HG03521 (cell line): Measurements from ENCODE around the gene CDYL2.

ENCODE experiments used
- ATAC-seq: cut with Tn5 transposase; IDR thresholded peaks from one replicate; pipeline ENCODE4 v1.9.1; 2021; ENCODE audit warnings: mild to moderate bottlenecking, moderate library complexity; ENCODE audit not compliant: unreplicated experiment

Gene CDYL2

GRCh38 chr16:80639636-80640035 lies 164.8 kb downstream of the CDYL2 start:
- ATAC-seq: no peak

GRCh38 chr16:80637621-80638020 lies 166.8 kb downstream of the CDYL2 start:
- no peak for ATAC-seq

- ATAC-seq: no peak
Observed at GRCh38 chr16:80631581-80631980, 172.8 kb downstream of the CDYL2 start.

- no peak for ATAC-seq
Observed at GRCh38 chr16:80628254-80628653, 176.1 kb downstream of the CDYL2 start.

GRCh38 chr16:80627108-80627507 lies 177.3 kb downstream of the CDYL2 start:
- ATAC-seq: no peak

- no peak for ATAC-seq
Observed at GRCh38 chr16:80623376-80623775, 181.0 kb downstream of the CDYL2 start.

- no peak for ATAC-seq
Observed at GRCh38 chr16:80622007-80622406, 182.4 kb downstream of the CDYL2 start.

- no peak for ATAC-seq
Observed at GRCh38 chr16:80620736-80621605, 183.4 kb downstream of the CDYL2 start.

- ATAC-seq: no peak
Observed at GRCh38 chr16:80619824-80620223, 184.6 kb downstream of the CDYL2 start.

- ATAC-seq: no peak
Observed at GRCh38 chr16:80618862-80619648, 185.3 kb downstream of the CDYL2 start.

GRCh38 chr16:80616362-80616761 lies 188.0 kb downstream of the CDYL2 start:
- no peak for ATAC-seq

- ATAC-seq: no peak
Observed at GRCh38 chr16:80615735-80616134, 188.7 kb downstream of the CDYL2 start.

GRCh38 chr16:80614908-80615671 lies 189.3 kb downstream of the CDYL2 start:
- no peak for ATAC-seq

GRCh38 chr16:80612461-80613017 lies 191.9 kb downstream of the CDYL2 start:
- ATAC-seq: no peak

GRCh38 chr16:80611930-80612327 lies 192.5 kb downstream of the CDYL2 start:
- ATAC-seq: no peak

GRCh38 chr16:80611171-80611929 lies 193.0 kb downstream of the CDYL2 start:
- no peak for ATAC-seq

- ATAC-seq: no peak
Observed at GRCh38 chr16:80610481-80611156, 193.8 kb downstream of the CDYL2 start.

- no peak for ATAC-seq
Observed at GRCh38 chr16:80608946-80609345, 195.5 kb downstream of the CDYL2 start.

- no peak for ATAC-seq
Observed at GRCh38 chr16:80607204-80607603, 197.2 kb downstream of the CDYL2 start.
